PC-9 (cell line): Measurements from ENCODE around the gene RIPK4.

Experiments
- EZH2 ChIP-seq: fragments of 200-600 bp; sonication (generic); IDR thresholded peaks from 2 replicates; pipeline ENCODE4 v1.8.0; 2017; ENCODE audit warnings: antibody characterized with exemption, low read depth
- TF ChIP-seq, protein P1 (sequence below): fragments of 200-600 bp; sonication (generic); conservative IDR thresholded peaks from 2 replicates; pipeline ENCODE4 v1.6.1; 2017; ENCODE audit warnings: mixed run types, antibody characterized with exemption, mild to moderate bottlenecking, moderate library complexity

DNA sequence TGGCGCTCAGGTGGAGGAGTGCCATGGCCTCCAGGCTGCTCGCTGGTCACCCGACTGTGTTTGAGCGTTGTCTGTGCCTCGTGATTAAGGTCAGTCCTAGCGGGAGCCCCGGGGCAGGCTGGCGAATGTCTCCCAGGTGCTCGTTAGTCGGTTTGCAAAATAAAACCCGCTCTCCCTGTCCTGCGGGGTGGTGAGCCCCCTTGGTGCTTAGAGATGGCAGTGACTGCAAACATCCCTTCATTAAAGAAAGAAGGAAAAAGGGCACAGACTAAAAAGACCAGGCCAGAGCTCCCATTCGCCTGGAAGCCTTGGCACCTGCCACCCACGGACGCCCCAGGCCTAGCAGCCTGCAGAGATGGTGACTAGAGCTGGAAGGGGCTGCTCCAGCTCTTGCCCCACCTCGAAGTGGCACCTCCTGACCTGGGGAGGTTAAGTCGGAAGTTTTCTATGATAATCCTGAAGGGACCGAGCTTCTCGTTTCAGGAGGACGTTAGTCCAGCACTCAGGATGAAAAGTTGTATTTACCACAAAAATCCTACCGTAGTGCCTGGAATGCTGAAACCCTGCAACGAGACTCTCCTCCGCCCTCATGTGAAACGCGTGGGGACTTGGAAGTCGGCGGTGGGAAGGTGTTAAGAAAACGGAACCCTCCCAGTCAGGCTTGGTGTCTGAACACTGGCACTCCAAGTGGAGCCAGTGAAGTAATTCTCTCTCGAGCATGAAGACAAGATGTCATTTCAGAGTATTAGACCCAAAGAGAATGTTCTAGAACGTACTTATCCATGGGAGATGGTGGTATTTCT, 24.6 kb downstream of the RIPK4 start:
- TF ChIP-seq, protein P1, sequence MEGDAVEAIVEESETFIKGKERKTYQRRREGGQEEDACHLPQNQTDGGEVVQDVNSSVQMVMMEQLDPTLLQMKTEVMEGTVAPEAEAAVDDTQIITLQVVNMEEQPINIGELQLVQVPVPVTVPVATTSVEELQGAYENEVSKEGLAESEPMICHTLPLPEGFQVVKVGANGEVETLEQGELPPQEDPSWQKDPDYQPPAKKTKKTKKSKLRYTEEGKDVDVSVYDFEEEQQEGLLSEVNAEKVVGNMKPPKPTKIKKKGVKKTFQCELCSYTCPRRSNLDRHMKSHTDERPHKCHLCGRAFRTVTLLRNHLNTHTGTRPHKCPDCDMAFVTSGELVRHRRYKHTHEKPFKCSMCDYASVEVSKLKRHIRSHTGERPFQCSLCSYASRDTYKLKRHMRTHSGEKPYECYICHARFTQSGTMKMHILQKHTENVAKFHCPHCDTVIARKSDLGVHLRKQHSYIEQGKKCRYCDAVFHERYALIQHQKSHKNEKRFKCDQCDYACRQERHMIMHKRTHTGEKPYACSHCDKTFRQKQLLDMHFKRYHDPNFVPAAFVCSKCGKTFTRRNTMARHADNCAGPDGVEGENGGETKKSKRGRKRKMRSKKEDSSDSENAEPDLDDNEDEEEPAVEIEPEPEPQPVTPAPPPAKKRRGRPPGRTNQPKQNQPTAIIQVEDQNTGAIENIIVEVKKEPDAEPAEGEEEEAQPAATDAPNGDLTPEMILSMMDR = no peak
- no peak for TF ChIP-seq EZH2
